ENCODE results near the gene PSMB5. TPM values are rescaled to one million over a fixed set of nuclear protein-coding genes. Genes with fewer than 3 reads are reported as not detected.
A peak's percentile ranks its signal among the peaks of the same experiment; 100 is the strongest.
"Not testable (repeated sequence)": the region's sequence is repeated elsewhere in the genome, so short reads cannot be mapped to it uniquely, and the experiment has no call there.

PSMB5 gene
- total RNA-seq, 1 experiment from 2014 or later: 224 TPM

GRCh38 chr14:23005451-23006187 lies 29.1 kb downstream of the PSMB5 start:
- POLR2A ChIA-PET: interaction anchor here (0.7 to 2.5 kb wide), 8 partner anchors 11 to 89 kb away, joined by 3 to 23 read pairs (median 9); partner anchors contain the start of genes ACIN1, AJUBA, C14orf119 and PRMT5
- H3K4me3 Mint-ChIP-seq: peak overlapping the region; percentile 91
- DNase-seq (ENCODE audit: low spot score) (no peak), ATAC-seq (no peak)
- H3K27ac Mint-ChIP-seq: no peak overlapping the region
- H3K9me3 Mint-ChIP-seq: peaks cover 9% of the 10 kb centered on the region
- CTCF ChIA-PET: interaction anchor here (1.4 to 3.9 kb wide), 8 partner anchors 10 to 435 kb away, joined by 4 to 75 read pairs (median 22); partner anchors contain the start of genes AJUBA and CDH24
- TF ChIP-seq NR1H2 (CRISPR knock-in tag; IDR thresholded peaks at IDR 0.05): no peak
- no peaks in the 10 kb centered on the region; the same call in 1 of the 2 replicates for H3K36me3 Mint-ChIP-seq
- no peaks in the 10 kb centered on the region for H3K27me3 Mint-ChIP-seq (ENCODE audit: low read depth)
- peaks cover 28% of the 10 kb centered on the region for H3K4me1 Mint-ChIP-seq

- H3K4me1 Mint-ChIP-seq: peaks cover 22% of the 10 kb centered on the region
- CTCF ChIA-PET: interaction anchor here (1.9 kb wide), 1 partner anchor 18 kb away, joined by 8 read pairs; no protein-coding TSS in a partner anchor
- H3K27ac Mint-ChIP-seq; DNase-seq (ENCODE audit: low spot score); ATAC-seq; H3K4me3 Mint-ChIP-seq; H3K27me3 Mint-ChIP-seq (ENCODE audit: low read depth); H3K36me3 Mint-ChIP-seq; POLR2A ChIA-PET; H3K9me3 Mint-ChIP-seq: not testable (repeated sequence)
Observed at GRCh38 chr14:23004274-23004673, 30.4 kb downstream of the PSMB5 start.

- peaks cover 15% of the 10 kb centered on the region for H3K4me1 Mint-ChIP-seq
- H3K36me3 Mint-ChIP-seq: no peaks in the 10 kb centered on the region
- ChIA-PET POLR2A (no interaction called here), CTCF (interaction anchor here (1.6 to 2.9 kb wide), 3 partner anchors 16 to 50 kb away, joined by 3 to 22 read pairs (median 6); no protein-coding TSS in a partner anchor)
- no peak overlapping the region for H3K27ac Mint-ChIP-seq
- TF ChIP-seq FOXK1 (CRISPR knock-in tag; IDR thresholded peaks at IDR 0.05) (no peak), ZNF121 (CRISPR knock-in tag; IDR thresholded peaks at IDR 0.05) (peak; percentile 58; the same call in 1 of the 2 replicates)
- ATAC-seq (no peak), DNase-seq (ENCODE audit: low spot score) (no peak)
- no peaks in the 10 kb centered on the region for H3K9me3 Mint-ChIP-seq
- H3K4me3 Mint-ChIP-seq: no peak overlapping the region
- no peaks in the 10 kb centered on the region for H3K27me3 Mint-ChIP-seq (ENCODE audit: low read depth)
Observed at GRCh38 chr14:23002592-23002991, 32.1 kb downstream of the PSMB5 start.

GRCh38 chr14:23000860-23001259 lies 33.8 kb downstream of the PSMB5 start:
- H3K9me3 Mint-ChIP-seq: no peaks in the 10 kb centered on the region
- no peak overlapping the region for H3K4me3 Mint-ChIP-seq
- DNase-seq (ENCODE audit: low spot score): no peak
- TF ChIP-seq IRF1 (CRISPR knock-in tag; IDR thresholded peaks at IDR 0.05): no peak
- H3K36me3 Mint-ChIP-seq: no peaks in the 10 kb centered on the region
- ATAC-seq: no peak
- no peaks in the 10 kb centered on the region for H3K27me3 Mint-ChIP-seq (ENCODE audit: low read depth)
- peaks cover 2% of the 10 kb centered on the region for H3K4me1 Mint-ChIP-seq
- CTCF ChIA-PET: interaction anchor here (1.1 to 2.9 kb wide), 4 partner anchors 14 to 51 kb away, joined by 3 to 22 read pairs (median 4); no protein-coding TSS in a partner anchor
- no peak overlapping the region for H3K27ac Mint-ChIP-seq
- POLR2A ChIA-PET: no interaction called here

GRCh38 chr14:22998329-22999012 lies 36.2 kb downstream of the PSMB5 start:
- ChIA-PET CTCF (interaction anchor here (1.2 to 7.8 kb wide), 4 partner anchors 8 to 59 kb away, joined by 4 to 159 read pairs (median 112); partner anchors contain the start of gene CDH24), POLR2A (interaction anchor here (1.3 kb wide), 1 partner anchor 9 kb away, joined by 5 read pairs; no protein-coding TSS in a partner anchor)
- no peak for TF ChIP-seq ZNF121 (CRISPR knock-in tag; IDR thresholded peaks at IDR 0.05)
- TF ChIP-seq AFF4 (CRISPR knock-in tag; IDR thresholded peaks at IDR 0.05; ENCODE audit: borderline replicate concordance): no peak
- no peak for TF ChIP-seq ZBTB43 (CRISPR knock-in tag; IDR thresholded peaks at IDR 0.05)
- no peak for TF ChIP-seq ZNF425 (CRISPR knock-in tag; conservative IDR thresholded peaks at IDR 0.05)
- TF ChIP-seq IRF2 (CRISPR knock-in tag; IDR thresholded peaks at IDR 0.05; ENCODE audit: borderline replicate concordance, low read depth): no peak
- TF ChIP-seq JUN (CRISPR knock-in tag; IDR thresholded peaks at IDR 0.05): no peak
- no peak for TF ChIP-seq HMGA2 (CRISPR knock-in tag; IDR thresholded peaks at IDR 0.05)
- no peak for TF ChIP-seq NR3C1 (CRISPR knock-in tag; conservative IDR thresholded peaks at IDR 0.05; ENCODE audit: low read depth)
- TF ChIP-seq ZNF512 (CRISPR knock-in tag; IDR thresholded peaks at IDR 0.05; ENCODE audit: borderline replicate concordance): no peak
- no peak for TF ChIP-seq FOXK1 (CRISPR knock-in tag; IDR thresholded peaks at IDR 0.05)
- no peak for ATAC-seq
- H3K4me3 Mint-ChIP-seq: no peak overlapping the region
- H3K4me1 Mint-ChIP-seq: peaks cover 5% of the 10 kb centered on the region
- no peak for DNase-seq (ENCODE audit: low spot score)
- H3K9me3 Mint-ChIP-seq: no peaks in the 10 kb centered on the region
- H3K27ac Mint-ChIP-seq: no peak overlapping the region
- no peaks in the 10 kb centered on the region; the same call in 1 of the 2 replicates for H3K27me3 Mint-ChIP-seq (ENCODE audit: low read depth)
- no peaks in the 10 kb centered on the region for H3K36me3 Mint-ChIP-seq
